Stimulated activated CD4-positive, alpha-beta T cell treated with anti-CD3 and anti-CD28 coated beads, TNF-alpha, amount 100 ng/mL, for 48 hours (primary cell): Measurements from ENCODE around the gene UBL3.

Experiments used
- DNase-seq, 3 donors: peaks; one replicate each; pipeline ENCODE4 v3.0.0-alpha.2; 2020; ENCODE audit warnings: low read depth in 3 of 3

Gene UBL3

DNA sequence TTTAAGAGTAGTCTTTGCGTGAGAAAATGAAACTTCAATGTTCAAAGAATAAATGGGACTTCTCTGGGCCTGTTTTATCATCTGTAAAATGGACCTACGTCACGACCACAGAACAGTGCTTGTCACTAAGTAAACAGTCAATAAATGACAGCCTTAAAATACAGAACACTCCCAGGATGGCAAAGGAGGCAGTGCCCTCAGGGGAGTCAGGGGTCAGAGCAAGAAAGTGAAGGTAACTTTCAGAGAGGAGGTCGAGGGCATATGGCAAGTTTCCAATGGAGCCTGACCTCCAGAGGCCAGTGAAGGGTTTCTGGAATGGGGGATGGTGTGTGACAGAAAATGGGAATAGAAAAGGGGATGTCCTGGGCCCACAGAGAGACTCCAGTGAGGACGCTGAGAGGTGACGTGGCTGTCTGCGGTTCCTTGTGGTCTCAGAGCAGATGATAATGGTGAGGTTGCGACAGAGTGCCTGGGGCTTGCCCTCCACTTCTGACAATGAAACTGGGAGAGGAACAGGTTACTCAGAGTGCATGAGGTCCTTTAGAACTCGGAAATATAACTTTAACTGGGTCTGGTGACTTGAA, 91.8 kb downstream of the UBL3 start:
- DNase-seq: peak; percentile 37 to 47 (median 43)

DNA sequence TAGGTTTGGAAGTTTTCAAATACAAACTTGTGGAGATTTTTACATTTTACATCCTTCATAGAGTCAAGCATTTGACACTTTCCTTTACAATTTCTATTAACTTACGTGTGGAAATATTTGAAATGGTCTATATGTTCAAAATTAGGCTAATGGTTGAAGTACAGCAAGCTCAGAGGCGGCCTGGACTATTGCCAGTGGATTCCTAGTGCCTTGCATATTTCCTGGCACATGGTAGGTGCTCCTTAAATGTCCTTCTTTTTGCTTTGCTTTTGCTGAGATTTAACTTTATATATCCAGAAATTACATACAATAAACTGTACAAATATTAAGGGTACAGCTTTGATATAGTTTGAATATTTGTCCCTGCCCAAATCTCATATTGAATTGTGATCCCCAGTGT, 93.9 kb downstream of the UBL3 start:
- no peak for DNase-seq

DNA sequence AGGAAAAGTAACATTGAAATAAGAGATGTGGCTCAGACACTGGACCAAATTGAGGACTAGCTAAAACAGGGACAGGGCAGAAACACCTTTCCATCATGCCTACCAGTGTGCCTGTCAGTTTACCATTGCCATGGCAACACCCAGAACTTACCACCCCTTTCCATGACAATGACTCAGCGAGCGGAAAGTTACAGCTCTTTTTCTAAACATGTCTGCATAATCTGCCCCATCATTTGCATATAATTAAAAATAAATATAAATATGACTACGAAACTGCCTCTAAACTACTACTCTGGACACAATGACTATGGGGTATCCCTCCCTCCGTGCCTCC, 96.0 kb downstream of the UBL3 start:
- DNase-seq: peak in 2 of 3 donors; percentile 11 to 23

GRCh38 chr13:29753618-29754472, 96.6 kb downstream of the UBL3 start:
- no peak for DNase-seq

DNA sequence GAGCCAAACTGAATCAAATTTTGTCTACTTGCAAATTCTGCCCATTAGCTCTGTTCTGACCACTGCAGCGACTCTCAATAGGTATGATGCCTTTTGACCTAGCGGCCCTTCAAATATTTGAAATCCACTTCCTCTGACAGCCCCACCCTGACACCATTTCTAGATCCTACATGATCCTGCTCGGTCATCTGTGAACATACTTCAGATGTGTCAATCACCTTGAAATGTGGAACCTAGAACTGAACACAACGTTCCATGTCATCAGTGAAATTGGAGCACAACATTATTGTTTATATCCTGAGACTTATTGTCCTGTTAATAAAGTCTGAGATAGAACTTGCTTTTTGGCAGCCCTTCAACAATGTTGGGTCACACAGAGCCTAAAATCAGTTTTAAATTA, 98.2 kb downstream of the UBL3 start:
- DNase-seq: no peak

DNA sequence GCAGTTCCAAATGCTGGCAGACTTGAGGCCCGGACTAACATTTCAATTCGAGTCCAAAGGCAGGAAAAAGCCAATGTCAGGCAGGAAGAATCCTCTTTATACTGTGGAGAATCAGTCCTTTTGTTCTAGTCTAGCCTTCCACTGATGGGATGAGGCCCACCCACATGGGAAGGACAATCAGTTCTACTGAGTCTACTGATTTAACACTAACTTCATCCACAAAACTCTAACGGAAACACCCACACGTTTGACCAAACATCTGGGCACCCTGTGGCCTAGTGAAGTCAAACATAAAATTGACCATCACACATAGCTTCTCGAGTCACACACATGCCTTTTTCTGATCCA, 100.3 kb downstream of the UBL3 start:
- no peak for DNase-seq

DNA sequence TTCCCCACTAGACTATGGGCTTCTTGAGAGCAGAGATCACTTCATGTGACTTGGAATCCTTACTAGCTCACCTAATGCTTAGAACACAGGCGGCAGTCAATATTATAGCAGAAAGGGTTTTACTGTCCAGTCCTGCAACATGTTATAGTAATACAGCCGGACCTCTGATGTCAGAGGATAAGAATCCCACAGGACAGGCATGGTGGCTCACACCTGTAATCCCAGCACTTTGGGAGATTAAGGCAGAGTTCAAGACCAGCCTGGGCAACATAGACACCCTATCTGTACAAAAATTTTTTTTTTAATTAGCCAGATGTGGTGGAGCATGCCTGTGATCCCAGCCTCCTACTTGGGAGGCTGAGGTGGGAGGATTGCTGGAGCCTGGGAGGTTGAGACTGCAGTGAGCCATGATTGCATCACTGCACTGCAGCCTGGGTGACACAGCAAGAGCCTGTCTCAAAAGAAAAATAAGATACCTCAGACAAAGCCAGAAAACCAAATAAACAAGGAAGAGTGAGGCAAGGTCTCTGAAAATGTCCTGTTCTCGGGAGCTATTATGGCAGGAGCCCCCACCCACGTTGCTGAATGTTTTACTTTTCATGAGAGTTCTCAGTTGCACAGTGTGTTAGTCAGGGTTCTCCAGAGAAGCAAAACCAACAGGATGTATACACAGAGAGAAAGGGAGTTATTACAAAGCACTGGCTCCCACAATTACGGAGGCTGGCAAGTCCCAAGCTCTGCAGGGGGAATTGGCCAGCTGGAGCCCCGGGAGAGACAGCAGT, 100.8 kb downstream of the UBL3 start:
- DNase-seq: no peak

GRCh38 chr13:29748097-29748496, 102.3 kb downstream of the UBL3 start:
- no peak for DNase-seq

DNA sequence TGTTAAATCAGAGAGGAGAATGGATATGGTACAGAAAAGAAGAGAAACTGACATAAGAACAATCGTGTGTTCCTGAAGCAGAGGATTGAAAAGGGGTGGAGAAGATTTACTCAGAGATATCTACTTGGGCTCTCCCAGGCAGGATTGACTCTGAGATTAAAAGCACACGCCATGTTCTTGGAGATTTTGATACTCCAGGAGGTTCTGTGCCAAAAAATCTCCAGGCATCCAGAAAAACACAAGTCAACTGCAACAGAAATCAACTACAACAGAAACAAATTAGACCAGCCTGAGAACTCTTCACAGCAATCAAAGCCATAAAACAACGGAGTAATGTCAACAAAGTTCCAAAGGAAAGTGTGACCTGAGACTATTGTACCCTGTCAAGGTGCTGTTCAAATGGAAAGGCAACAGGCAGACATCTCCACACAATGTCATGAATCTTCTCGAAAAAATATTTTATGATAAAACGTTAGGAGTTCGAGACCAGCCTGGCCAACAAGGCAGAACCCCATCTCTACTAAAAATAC, 104.2 kb downstream of the UBL3 start:
- no peak for DNase-seq

DNA sequence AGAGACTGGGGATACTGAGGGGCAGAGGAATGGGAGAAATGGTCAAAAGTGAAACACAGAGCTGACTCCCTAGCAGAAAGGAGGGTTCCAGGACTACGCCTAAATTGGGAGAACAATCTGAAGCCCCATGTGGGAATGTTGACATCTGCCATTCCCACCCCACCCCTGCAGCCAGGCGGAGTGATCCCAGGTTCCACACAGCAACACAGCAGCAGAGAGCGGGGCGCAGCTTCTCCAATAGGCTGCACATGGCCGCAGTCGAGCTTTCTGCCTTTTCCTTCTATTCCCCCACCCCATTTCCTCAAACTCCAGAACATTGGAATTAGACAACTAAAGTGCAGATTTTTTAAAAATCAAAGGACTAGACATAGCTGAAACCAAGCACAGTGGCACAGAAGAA, 104.7 kb downstream of the UBL3 start:
- DNase-seq: no peak

DNA sequence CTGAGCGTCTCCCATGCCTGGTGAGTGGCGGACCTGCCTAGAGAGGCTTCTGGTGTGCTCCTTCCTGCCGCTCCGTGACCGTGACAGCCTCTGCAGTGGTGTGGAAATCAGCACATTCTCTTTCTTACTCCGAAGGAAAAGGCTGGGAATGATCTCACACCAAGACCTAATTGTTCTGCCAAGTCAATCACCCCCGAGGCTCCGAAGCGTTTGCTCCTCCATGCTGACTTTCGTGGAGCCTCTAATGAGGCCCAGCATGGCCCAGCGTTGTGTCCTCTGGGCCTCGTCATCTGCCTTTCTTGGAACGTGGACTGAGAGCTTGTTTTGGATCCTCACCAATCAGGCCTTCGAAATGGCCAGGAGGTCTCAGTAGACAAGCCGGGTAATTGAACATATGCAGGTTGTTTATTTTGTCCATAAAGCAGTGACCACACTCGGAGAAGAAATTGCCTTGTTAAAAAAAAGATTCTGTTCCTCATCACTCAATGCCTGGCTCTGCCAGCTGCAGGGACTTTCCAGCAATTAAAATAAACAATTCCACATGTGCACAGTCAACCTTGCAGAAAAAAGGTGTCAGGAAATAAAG, 107.1 kb downstream of the UBL3 start:
- DNase-seq: no peak

- no peak for DNase-seq
Observed at GRCh38 chr13:29740961-29741360, 109.5 kb downstream of the UBL3 start.

DNA sequence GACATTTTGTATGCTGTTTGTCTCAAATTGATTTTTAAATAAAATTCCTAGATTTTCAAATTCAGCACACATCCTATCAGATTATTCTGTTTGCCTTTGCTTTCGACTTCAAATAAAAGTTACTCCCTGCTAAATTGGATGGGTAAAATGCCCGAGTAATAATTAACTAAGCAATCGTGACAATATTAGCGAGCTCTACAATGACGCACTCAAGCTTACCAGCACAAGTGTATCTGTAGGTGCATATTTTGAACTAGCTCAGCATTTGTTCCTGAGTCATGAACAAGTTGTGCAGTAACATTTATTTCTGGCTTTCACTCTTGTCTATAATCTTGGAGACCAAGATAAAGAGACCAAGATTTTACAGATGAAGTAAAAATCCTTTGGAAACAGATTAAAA, 113.4 kb downstream of the UBL3 start:
- DNase-seq: no peak

- DNase-seq: no peak
Observed at GRCh38 chr13:29733147-29733611, 117.2 kb downstream of the UBL3 start.

DNA sequence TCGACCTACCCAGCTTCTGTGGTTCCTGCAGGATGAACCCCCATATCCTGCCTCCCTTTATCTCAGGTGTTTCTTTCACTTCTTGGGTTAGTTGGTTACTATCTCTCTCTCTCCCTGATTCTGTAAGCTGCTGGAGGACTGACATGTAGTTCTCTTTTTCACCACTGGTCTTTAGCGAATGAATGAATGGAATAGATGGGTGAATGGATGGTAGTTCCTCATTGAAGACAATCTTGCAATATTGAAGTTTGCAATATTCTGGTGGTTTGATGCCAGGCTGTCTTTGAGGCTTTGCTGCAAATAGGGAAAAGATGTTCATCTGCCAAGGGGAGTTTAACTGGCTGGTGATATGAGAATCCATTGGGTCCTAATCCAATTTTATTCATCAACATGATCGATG, 120.2 kb downstream of the UBL3 start:
- DNase-seq: no peak

- DNase-seq: no peak
Observed at GRCh38 chr13:29722415-29722814, 128.0 kb downstream of the UBL3 start.

DNA sequence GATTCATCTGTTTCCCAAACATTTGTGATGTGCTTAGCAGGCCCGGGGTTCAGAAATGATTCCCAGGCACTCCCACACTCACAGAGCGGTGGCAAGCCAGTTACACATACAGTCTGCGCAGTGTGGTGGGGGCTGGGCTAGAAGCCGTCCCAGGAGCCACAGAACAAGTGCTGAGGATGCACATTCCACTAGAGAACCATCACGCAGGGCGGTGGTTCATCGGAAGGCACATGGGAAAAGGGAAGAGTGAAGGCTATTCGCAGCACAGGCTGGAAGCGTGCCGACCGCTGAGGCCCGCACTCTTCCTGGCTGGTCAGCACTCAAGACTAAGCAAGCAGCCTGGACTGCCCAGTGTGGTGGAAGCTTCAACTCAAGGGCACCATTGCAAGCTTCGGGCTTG, 128.7 kb downstream of the UBL3 start:
- DNase-seq: no peak

DNA sequence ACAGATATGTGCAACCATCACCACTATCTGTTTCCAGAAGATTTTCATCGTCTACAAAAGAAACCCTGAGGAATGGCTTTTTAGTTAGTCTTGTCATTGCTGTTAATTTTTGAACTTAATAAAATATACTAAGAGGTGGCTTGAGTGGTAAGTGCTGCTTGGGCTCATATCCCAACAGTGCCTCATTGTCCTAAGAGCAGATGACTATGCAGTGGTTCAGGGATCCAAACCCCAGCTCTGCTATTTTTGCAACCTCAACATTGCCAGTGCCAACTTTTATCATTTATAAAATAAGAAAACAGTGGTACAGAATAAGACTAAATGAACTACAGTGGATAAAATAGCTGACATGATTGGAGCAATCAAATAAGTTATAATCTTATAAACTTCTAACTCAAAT, 131.7 kb downstream of the UBL3 start:
- no peak for DNase-seq

DNA sequence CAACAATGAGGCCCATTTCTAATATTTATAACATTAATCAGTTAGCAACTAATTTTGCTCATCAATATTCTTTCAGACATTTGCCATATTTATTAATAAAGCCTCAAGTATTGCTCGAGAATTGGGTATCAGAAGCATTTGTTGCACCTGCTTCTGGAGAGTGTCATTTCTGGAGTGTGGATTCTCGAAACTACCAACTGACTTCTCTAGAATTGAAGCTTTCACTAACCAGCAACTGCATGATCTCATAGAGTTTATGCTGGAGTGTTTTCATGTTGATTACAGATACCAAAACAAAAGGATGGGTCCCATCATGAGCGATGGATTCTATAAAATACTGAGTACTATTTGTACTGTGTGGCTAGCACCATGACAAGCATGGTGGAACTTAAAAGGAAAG, 133.9 kb downstream of the UBL3 start:
- DNase-seq: no peak
